ENCODE data around the gene TENM4.

- TF ChIP-seq CTCF (IDR thresholded peaks at IDR 0.05), result no peak
- no peak for TF ChIP-seq POLR2A (IDR thresholded peaks at IDR 0.05)
- TF ChIP-seq POLR2AphosphoS5 (IDR thresholded peaks at IDR 0.05), result no peak
Observed at GRCh38 chr11:78676026-78676557, 764.7 kb downstream of the TENM4 start.
